PFSK-1 (cell line): ENCODE results near the gene DCC.

Source experiments
- FOXP2 ChIP-seq: optimal IDR thresholded peaks from 2 replicates; pipeline ENCODE3; 2011; ENCODE audit warnings: borderline replicate concordance, control low read depth, inconsistent platforms; ENCODE audit not compliant: insufficient read depth; ENCODE audit errors: extremely low read length, extremely low read depth
- POLR2AphosphoS5 ChIP-seq: IDR thresholded peaks from 2 replicates; pipeline ENCODE4 v1.6.1; 2012; ENCODE audit warnings: low read depth, mild to moderate bottlenecking, control low read depth, low read length, moderate library complexity
- REST ChIP-seq, 2 experiments: IDR thresholded peaks; 2 replicates each; pipeline versions ENCODE4 v1.6.1 to v1.8.0; 2011 to 2012; ENCODE audit warnings: low read depth in 2 of 2, low read length in 2 of 2, control low read depth in 1 of 2, inconsistent platforms in 1 of 2, mild to moderate bottlenecking in 1 of 2, moderate library complexity in 1 of 2; ENCODE audit not compliant: insufficient read depth in 1 of 2
- SIN3A ChIP-seq: IDR thresholded peaks from 2 replicates; pipeline ENCODE4 v1.6.1; 2012; ENCODE audit warnings: mild to moderate bottlenecking, low read length, moderate library complexity, borderline replicate concordance; ENCODE audit not compliant: insufficient read depth
- TAF1 ChIP-seq: IDR thresholded peaks from 2 replicates; pipeline ENCODE4 v1.6.1; 2012; ENCODE audit warnings: low read length, control low read depth, borderline replicate concordance; ENCODE audit not compliant: insufficient read depth

The DCC gene

GRCh38 chr18:52341608-52342381, 1.8 kb downstream of the DCC start:
- TF ChIP-seq SIN3A (no peak), POLR2AphosphoS5 (no peak), TAF1 (no peak), REST (IDR thresholded peaks at IDR 0.05; ENCODE audit: insufficient read depth in 1 of 2, low read depth in 2 of 2, low read length in 2 of 2) (no peak), FOXP2 (no peak)

DNA sequence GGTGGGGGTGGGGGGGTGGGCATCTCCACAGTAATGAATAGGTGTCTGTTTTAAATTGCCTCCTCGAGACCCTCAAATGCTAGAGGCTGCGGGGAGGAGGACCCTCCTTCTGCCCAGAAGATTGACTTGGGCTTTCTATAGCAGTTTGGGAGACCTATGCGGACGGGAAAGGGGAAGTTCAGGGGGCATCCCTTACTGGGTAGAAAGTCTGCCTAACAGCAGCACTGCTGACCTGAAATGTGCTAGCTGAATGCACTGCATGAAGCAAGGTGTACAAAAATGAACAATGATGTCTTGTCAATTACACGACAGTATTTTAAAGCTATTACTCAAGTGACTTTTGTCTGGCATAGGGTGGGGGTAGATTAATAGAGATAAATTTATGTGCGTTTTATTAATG, 2.5 kb downstream of the DCC start:
- TF ChIP-seq SIN3A (no peak), TAF1 (no peak), FOXP2 (no peak), POLR2AphosphoS5 (no peak)

- TF ChIP-seq SIN3A: no peak
- no peak for TF ChIP-seq TAF1
- no peak for TF ChIP-seq FOXP2
- no peak for TF ChIP-seq REST (IDR thresholded peaks at IDR 0.05; ENCODE audit: insufficient read depth in 1 of 2, low read depth in 2 of 2, low read length in 2 of 2)
- TF ChIP-seq POLR2AphosphoS5: no peak
Observed at GRCh38 chr18:52343138-52343537, 3.1 kb downstream of the DCC start.

GRCh38 chr18:52343731-52344340, 3.8 kb downstream of the DCC start:
- TF ChIP-seq SIN3A: no peak
- TF ChIP-seq REST (IDR thresholded peaks at IDR 0.05; ENCODE audit: insufficient read depth in 1 of 2, low read depth in 2 of 2, low read length in 2 of 2): no peak
- no peak for TF ChIP-seq POLR2AphosphoS5
- no peak for TF ChIP-seq TAF1
- no peak for TF ChIP-seq FOXP2

- TF ChIP-seq POLR2AphosphoS5: no peak
- no peak for TF ChIP-seq SIN3A
- TF ChIP-seq FOXP2: no peak
- no peak for TF ChIP-seq REST (IDR thresholded peaks at IDR 0.05; ENCODE audit: insufficient read depth in 1 of 2, low read depth in 2 of 2, low read length in 2 of 2)
- no peak for TF ChIP-seq TAF1
Observed at GRCh38 chr18:52344881-52345280, 4.9 kb downstream of the DCC start.
